Measurements from ENCODE around the gene HS3ST3B1. TPM values are rescaled to one million over a fixed set of nuclear protein-coding genes. Genes with fewer than 3 reads are reported as not detected.

The HS3ST3B1 gene
- total RNA-seq, 1 experiment from 2014 or later: 2.4 TPM

DNA sequence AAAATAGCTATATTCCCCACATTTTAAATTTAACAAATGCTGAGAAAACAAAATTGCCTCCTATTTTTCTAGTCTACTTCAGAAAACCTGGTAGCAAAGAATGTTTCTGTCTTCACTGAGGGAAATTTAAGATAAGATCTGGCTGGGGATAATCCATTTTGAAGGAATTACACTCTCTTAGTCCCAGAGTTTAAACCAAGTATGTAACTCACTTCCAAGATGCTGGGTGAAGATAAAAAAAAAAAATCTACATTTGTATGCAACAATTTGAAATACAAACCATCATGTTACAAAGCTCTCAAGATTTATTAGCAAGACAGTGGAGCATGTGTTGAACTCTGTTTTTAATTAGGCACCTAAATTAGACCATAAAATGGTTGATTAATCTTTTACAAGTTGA is 5.7 kb downstream of the HS3ST3B1 start:
- H3K36me3 ChIP-seq (ENCODE audit: control insufficient read depth in 1 of 2, insufficient read depth in 2 of 2, low read length in 2 of 2): no peaks in the 10 kb centered on the region
- no peak overlapping the region for H2AFZ ChIP-seq (ENCODE audit: low read depth, low read length, poor library complexity, severe bottlenecking)
- ChIA-PET CTCF (interaction anchor here (1.5 kb wide), 1 partner anchor 708 kb away, joined by 3 read pairs; no protein-coding TSS in a partner anchor), POLR2A (no interaction called here), RAD21 (ENCODE audit: low non-redundant PET in 1 of 2, low total read pairs in 2 of 2, uncharacterized antibody in 2 of 2, unreplicated experiment in 2 of 2) (no interaction called here)
- H3K9ac ChIP-seq (ENCODE audit: low read length): no peak overlapping the region
- intact Hi-C loops (cut with micrococcal nuclease): loop anchor here (10.0 kb wide), 2 partner anchors 262 to 618 kb away; no protein-coding TSS in a partner anchor
- no peaks in the 10 kb centered on the region for H3K27me3 ChIP-seq (ENCODE audit: insufficient read depth, low read length)
- no peak for ATAC-seq
- no peaks in the 10 kb centered on the region for H3K9me2 ChIP-seq (ENCODE audit: insufficient read depth)
- H4K20me1 ChIP-seq (ENCODE audit: insufficient read depth): no peaks in the 10 kb centered on the region
- BruUV-seq (replicated peaks): no TSS peak
- TF ChIP-seq, protein P1, sequence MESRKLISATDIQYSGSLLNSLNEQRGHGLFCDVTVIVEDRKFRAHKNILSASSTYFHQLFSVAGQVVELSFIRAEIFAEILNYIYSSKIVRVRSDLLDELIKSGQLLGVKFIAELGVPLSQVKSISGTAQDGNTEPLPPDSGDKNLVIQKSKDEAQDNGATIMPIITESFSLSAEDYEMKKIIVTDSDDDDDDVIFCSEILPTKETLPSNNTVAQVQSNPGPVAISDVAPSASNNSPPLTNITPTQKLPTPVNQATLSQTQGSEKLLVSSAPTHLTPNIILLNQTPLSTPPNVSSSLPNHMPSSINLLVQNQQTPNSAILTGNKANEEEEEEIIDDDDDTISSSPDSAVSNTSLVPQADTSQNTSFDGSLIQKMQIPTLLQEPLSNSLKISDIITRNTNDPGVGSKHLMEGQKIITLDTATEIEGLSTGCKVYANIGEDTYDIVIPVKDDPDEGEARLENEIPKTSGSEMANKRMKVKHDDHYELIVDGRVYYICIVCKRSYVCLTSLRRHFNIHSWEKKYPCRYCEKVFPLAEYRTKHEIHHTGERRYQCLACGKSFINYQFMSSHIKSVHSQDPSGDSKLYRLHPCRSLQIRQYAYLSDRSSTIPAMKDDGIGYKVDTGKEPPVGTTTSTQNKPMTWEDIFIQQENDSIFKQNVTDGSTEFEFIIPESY (IDR thresholded peaks at IDR 0.05; ENCODE audit: extremely low read depth, insufficient replicate concordance, low read length): no peak
- TF ChIP-seq YY1 (IDR thresholded peaks at IDR 0.05; ENCODE audit: extremely low read depth, insufficient replicate concordance, low read depth, low read length) (no peak), JUND (IDR thresholded peaks at IDR 0.05) (no peak), SP1 (IDR thresholded peaks at IDR 0.05; ENCODE audit: low read depth) (no peak), RAD21 (IDR thresholded peaks at IDR 0.05; ENCODE audit: low read depth) (no peak)
- H3K4me2 ChIP-seq (ENCODE audit: low read length): no peak overlapping the region
- no peak for DNase-seq (ENCODE audit: low read depth, low spot score)
- H3K27ac ChIP-seq (ENCODE audit: low read depth, low read length): no peak overlapping the region
- H3K9me3 ChIP-seq (ENCODE audit: control insufficient read depth in 1 of 2, insufficient read depth in 1 of 2, low read depth in 1 of 2, low read length in 2 of 2): no peaks in the 10 kb centered on the region
- peaks cover 6 to 15% of the 10 kb centered on the region in 2 experiments; a peak in 3 of 4 replicates for H3K4me1 ChIP-seq (ENCODE audit: control insufficient read depth in 1 of 2, insufficient read depth in 2 of 2, low read length in 2 of 2)
- no peak overlapping the region for H3K4me3 ChIP-seq (replicated peaks in 1 of 2; ENCODE audit: low read depth in 1 of 2, low read length in 2 of 2)
- H3K79me2 ChIP-seq (ENCODE audit: insufficient read depth, low read length): no peaks in the 10 kb centered on the region

GRCh38 chr17:14307560-14308024 is 6.7 kb downstream of the HS3ST3B1 start:
- peaks cover 0 to 6% of the 10 kb centered on the region in 2 experiments; a peak in 1 of 4 replicates for H3K4me1 ChIP-seq (ENCODE audit: control insufficient read depth in 1 of 2, insufficient read depth in 2 of 2, low read length in 2 of 2)
- no peak overlapping the region for H3K27ac ChIP-seq (ENCODE audit: low read depth, low read length)
- ChIA-PET POLR2A (no interaction called here), CTCF (no interaction called here), RAD21 (ENCODE audit: low non-redundant PET in 1 of 2, low total read pairs in 2 of 2, uncharacterized antibody in 2 of 2, unreplicated experiment in 2 of 2) (no interaction called here)
- no peak overlapping the region for H3K4me2 ChIP-seq (ENCODE audit: low read length)
- no peak for ATAC-seq
- BruUV-seq (replicated peaks): no TSS peak
- H3K27me3 ChIP-seq (ENCODE audit: insufficient read depth, low read length): no peaks in the 10 kb centered on the region
- no peak for TF ChIP-seq EGR1 (IDR thresholded peaks at IDR 0.05; ENCODE audit: low read depth)
- TF ChIP-seq, protein P1 (IDR thresholded peaks at IDR 0.05; ENCODE audit: extremely low read depth, insufficient replicate concordance, low read length): no peak
- TF ChIP-seq CBX3 (IDR thresholded peaks at IDR 0.05; ENCODE audit: low read depth): no peak
- TF ChIP-seq, protein P2, sequence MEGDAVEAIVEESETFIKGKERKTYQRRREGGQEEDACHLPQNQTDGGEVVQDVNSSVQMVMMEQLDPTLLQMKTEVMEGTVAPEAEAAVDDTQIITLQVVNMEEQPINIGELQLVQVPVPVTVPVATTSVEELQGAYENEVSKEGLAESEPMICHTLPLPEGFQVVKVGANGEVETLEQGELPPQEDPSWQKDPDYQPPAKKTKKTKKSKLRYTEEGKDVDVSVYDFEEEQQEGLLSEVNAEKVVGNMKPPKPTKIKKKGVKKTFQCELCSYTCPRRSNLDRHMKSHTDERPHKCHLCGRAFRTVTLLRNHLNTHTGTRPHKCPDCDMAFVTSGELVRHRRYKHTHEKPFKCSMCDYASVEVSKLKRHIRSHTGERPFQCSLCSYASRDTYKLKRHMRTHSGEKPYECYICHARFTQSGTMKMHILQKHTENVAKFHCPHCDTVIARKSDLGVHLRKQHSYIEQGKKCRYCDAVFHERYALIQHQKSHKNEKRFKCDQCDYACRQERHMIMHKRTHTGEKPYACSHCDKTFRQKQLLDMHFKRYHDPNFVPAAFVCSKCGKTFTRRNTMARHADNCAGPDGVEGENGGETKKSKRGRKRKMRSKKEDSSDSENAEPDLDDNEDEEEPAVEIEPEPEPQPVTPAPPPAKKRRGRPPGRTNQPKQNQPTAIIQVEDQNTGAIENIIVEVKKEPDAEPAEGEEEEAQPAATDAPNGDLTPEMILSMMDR (IDR thresholded peaks at IDR 0.05 in 2 of 3, conservative IDR thresholded peaks at IDR 0.05 in 1 of 3; ENCODE audit: borderline replicate concordance in 1 of 3, insufficient read depth in 1 of 3, low read depth in 2 of 3, low read length in 2 of 3): no peak
- TF ChIP-seq FOSL1 (IDR thresholded peaks at IDR 0.05; ENCODE audit: low read depth): no peak
- TF ChIP-seq ATF3 (IDR thresholded peaks at IDR 0.05): no peak
- TF ChIP-seq TCF7L2 (IDR thresholded peaks at IDR 0.05; ENCODE audit: borderline replicate concordance, extremely low read depth, insufficient read depth, insufficient read length): no peak
- no peak for TF ChIP-seq CEBPB (IDR thresholded peaks at IDR 0.05; ENCODE audit: low read depth)
- no peak overlapping the region for H3K9ac ChIP-seq (ENCODE audit: low read length)
- no peaks in the 10 kb centered on the region for H3K36me3 ChIP-seq (ENCODE audit: control insufficient read depth in 1 of 2, insufficient read depth in 2 of 2, low read length in 2 of 2)
- H3K9me3 ChIP-seq (ENCODE audit: control insufficient read depth in 1 of 2, insufficient read depth in 1 of 2, low read depth in 1 of 2, low read length in 2 of 2): no peaks in the 10 kb centered on the region
- no peak overlapping the region for H2AFZ ChIP-seq (ENCODE audit: low read depth, low read length, poor library complexity, severe bottlenecking)
- H3K79me2 ChIP-seq (ENCODE audit: insufficient read depth, low read length): no peaks in the 10 kb centered on the region
- no peak for DNase-seq (ENCODE audit: low read depth, low spot score)
- intact Hi-C loops (cut with micrococcal nuclease): loop anchor here (10.0 kb wide), 2 partner anchors 263 to 617 kb away; no protein-coding TSS in a partner anchor
- no peaks in the 10 kb centered on the region for H4K20me1 ChIP-seq (ENCODE audit: insufficient read depth)
- no peak overlapping the region for H3K4me3 ChIP-seq (replicated peaks in 1 of 2; ENCODE audit: low read depth in 1 of 2, low read length in 2 of 2)
- no peaks in the 10 kb centered on the region for H3K9me2 ChIP-seq (ENCODE audit: insufficient read depth)
